Lower leg skin (tissue), 3 donors: ENCODE results near the gene TSHZ2.

Experiments
- CTCF ChIP-seq, 3 donors: fragments of 450-650 bp; IDR thresholded peaks; one replicate each; pipeline ENCODE4 v1.5.1; 2016; ENCODE audit warnings: antibody characterized with exemption in 3 of 3, mild to moderate bottlenecking in 3 of 3, moderate library complexity in 2 of 3
- POLR2A ChIP-seq, 2 donors: fragments of 450-650 bp; IDR thresholded peaks; one replicate each; pipeline ENCODE4 v1.6.1; 2016 to 2017; ENCODE audit warnings: antibody characterized with exemption in 2 of 2, mild to moderate bottlenecking in 1 of 2, moderate library complexity in 1 of 2

- TF ChIP-seq CTCF (IDR thresholded peaks at IDR 0.05) (no peak), POLR2A (IDR thresholded peaks at IDR 0.05) (no peak)
Observed at GRCh38 chr20:53222416-53222815, 250.3 kb downstream of the TSHZ2 start.
